Measurements from ENCODE around the gene LRRK1.

Gene LRRK1

GRCh38 chr15:100909989-100910955 lies 8.9 kb upstream of the LRRK1 start:
- TF ChIP-seq FOXP2 (optimal IDR thresholded peaks at IDR 0.05; ENCODE audit: borderline replicate concordance, extremely low read depth, extremely low read length, insufficient read depth) (no peak), SIN3A (IDR thresholded peaks at IDR 0.05; ENCODE audit: borderline replicate concordance, insufficient read depth, low read length) (no peak), POLR2AphosphoS5 (IDR thresholded peaks at IDR 0.05; ENCODE audit: low read depth, low read length) (no peak), TAF1 (IDR thresholded peaks at IDR 0.05; ENCODE audit: borderline replicate concordance, insufficient read depth, low read length) (no peak)
- TF ChIP-seq, protein P1, sequence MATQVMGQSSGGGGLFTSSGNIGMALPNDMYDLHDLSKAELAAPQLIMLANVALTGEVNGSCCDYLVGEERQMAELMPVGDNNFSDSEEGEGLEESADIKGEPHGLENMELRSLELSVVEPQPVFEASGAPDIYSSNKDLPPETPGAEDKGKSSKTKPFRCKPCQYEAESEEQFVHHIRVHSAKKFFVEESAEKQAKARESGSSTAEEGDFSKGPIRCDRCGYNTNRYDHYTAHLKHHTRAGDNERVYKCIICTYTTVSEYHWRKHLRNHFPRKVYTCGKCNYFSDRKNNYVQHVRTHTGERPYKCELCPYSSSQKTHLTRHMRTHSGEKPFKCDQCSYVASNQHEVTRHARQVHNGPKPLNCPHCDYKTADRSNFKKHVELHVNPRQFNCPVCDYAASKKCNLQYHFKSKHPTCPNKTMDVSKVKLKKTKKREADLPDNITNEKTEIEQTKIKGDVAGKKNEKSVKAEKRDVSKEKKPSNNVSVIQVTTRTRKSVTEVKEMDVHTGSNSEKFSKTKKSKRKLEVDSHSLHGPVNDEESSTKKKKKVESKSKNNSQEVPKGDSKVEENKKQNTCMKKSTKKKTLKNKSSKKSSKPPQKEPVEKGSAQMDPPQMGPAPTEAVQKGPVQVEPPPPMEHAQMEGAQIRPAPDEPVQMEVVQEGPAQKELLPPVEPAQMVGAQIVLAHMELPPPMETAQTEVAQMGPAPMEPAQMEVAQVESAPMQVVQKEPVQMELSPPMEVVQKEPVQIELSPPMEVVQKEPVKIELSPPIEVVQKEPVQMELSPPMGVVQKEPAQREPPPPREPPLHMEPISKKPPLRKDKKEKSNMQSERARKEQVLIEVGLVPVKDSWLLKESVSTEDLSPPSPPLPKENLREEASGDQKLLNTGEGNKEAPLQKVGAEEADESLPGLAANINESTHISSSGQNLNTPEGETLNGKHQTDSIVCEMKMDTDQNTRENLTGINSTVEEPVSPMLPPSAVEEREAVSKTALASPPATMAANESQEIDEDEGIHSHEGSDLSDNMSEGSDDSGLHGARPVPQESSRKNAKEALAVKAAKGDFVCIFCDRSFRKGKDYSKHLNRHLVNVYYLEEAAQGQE (IDR thresholded peaks at IDR 0.05; ENCODE audit: insufficient read depth in 1 of 2, low read depth in 2 of 2, low read length in 2 of 2), result no peak

DNA sequence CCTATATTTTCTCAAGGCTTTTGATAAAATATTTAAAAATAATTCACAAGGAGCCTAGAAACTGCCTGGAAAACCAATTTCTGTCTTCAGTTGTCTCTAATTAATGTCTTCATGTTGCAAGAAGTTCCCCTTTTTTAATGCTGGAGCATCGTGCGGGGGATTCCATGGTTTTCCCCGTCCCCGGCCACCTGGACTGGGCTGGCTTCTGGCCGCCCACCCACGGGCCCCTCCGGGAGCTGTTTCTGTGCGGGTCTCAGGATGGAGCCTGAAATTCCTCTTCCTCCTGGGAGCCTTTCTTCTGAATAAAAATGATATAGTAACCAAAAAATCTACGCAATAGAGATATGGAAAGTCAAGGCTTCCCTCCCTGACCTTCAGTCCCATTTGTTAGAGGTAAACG lies 8.1 kb upstream of the LRRK1 start:
- TF ChIP-seq, protein P1 (IDR thresholded peaks at IDR 0.05; ENCODE audit: insufficient read depth in 1 of 2, low read depth in 2 of 2, low read length in 2 of 2), result no peak

GRCh38 chr15:100913961-100914360 lies 5.2 kb upstream of the LRRK1 start:
- TF ChIP-seq SIN3A (IDR thresholded peaks at IDR 0.05; ENCODE audit: borderline replicate concordance, insufficient read depth, low read length), result no peak
- TF ChIP-seq TAF1 (IDR thresholded peaks at IDR 0.05; ENCODE audit: borderline replicate concordance, insufficient read depth, low read length), result no peak
- TF ChIP-seq, protein P1 (IDR thresholded peaks at IDR 0.05; ENCODE audit: insufficient read depth in 1 of 2, low read depth in 2 of 2, low read length in 2 of 2), result no peak
- TF ChIP-seq FOXP2 (optimal IDR thresholded peaks at IDR 0.05; ENCODE audit: borderline replicate concordance, extremely low read depth, extremely low read length, insufficient read depth), result no peak
- no peak for TF ChIP-seq POLR2AphosphoS5 (IDR thresholded peaks at IDR 0.05; ENCODE audit: low read depth, low read length)

DNA sequence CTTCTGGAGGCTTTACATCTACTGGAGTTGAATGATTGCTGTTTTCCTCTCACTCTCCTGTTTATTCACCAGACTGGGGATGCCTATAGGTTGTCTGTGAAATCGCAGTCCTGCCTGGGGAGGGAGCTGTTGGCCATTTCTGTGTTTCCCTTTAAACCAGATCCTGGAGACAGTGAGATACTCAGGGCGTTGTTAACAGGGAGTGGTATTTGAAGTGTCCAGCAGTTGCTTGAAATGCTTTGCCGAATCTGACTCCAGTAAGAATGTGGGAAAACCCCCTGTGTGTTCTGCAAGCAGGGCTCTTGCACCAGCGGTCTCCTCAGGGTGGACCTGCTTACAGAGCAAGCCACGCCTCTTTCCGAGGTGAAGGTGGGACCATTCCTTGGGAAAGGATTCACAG lies 4.3 kb upstream of the LRRK1 start:
- no peak for TF ChIP-seq POLR2AphosphoS5 (IDR thresholded peaks at IDR 0.05; ENCODE audit: low read depth, low read length)
- TF ChIP-seq SIN3A (IDR thresholded peaks at IDR 0.05; ENCODE audit: borderline replicate concordance, insufficient read depth, low read length), result no peak
- TF ChIP-seq TAF1 (IDR thresholded peaks at IDR 0.05; ENCODE audit: borderline replicate concordance, insufficient read depth, low read length), result no peak
- no peak for TF ChIP-seq FOXP2 (optimal IDR thresholded peaks at IDR 0.05; ENCODE audit: borderline replicate concordance, extremely low read depth, extremely low read length, insufficient read depth)
- TF ChIP-seq, protein P1 (IDR thresholded peaks at IDR 0.05; ENCODE audit: insufficient read depth in 1 of 2, low read depth in 2 of 2, low read length in 2 of 2), result no peak
